IPS-20b (cell line): ENCODE data around the gene EPGN.
A peak's percentile ranks its signal among the peaks of the same experiment; 100 is the strongest.

ENCODE experiments used
- H3K27ac ChIP-seq: one replicate; pipeline ENCODE4 v1.5.1; 2013; ENCODE audit warnings: low read length
- H3K27me3 ChIP-seq: 2 replicates; pipeline ENCODE4 v1.6.1; 2013; ENCODE audit warnings: mild to moderate bottlenecking, low read length, inconsistent platforms; ENCODE audit not compliant: insufficient read depth
- H3K36me3 ChIP-seq: 2 replicates; pipeline ENCODE4 v1.6.1; 2013; ENCODE audit warnings: low read depth, mild to moderate bottlenecking, inconsistent platforms, low read length, moderate library complexity; ENCODE audit not compliant: insufficient read depth
- H3K4me1 ChIP-seq: 2 replicates; pipeline ENCODE4 v1.6.1; 2013; ENCODE audit warnings: mild to moderate bottlenecking, control low read depth, inconsistent platforms, low read length, moderate library complexity; ENCODE audit not compliant: insufficient read depth
- H3K4me3 ChIP-seq: 2 replicates; pipeline ENCODE4 v1.5.1; 2013; ENCODE audit warnings: mild to moderate bottlenecking, low read length, inconsistent platforms
- H3K9ac ChIP-seq: 2 replicates; pipeline ENCODE4 v1.6.1; 2013; ENCODE audit warnings: low read depth, mild to moderate bottlenecking, inconsistent platforms, low read length, moderate library complexity
- H3K9me3 ChIP-seq: 2 replicates; pipeline ENCODE4 v1.6.1; 2013; ENCODE audit warnings: mild to moderate bottlenecking, low read depth, low read length, inconsistent platforms; ENCODE audit not compliant: insufficient read depth

EPGN gene

DNA sequence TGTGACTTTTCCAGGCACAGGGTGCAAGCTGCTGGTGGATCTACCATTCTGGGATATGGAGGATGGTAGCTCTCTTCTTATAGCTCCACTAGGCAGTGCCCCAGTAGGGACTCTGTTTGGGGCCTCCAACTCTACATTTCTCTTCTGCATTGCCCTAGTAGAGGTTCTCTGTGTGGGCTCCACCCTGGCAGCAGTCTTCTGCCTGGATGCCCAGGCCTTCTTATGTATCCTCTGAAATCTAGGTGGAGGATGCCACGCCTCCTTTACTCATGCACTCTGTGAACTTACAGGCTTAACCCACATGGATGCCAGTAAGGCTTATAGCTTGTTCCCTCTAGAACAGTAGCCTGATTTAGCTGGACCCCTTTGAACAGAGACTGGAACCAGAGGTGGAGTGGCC, 35.8 kb downstream of the EPGN start:
- H3K27ac ChIP-seq: no peak overlapping the region

DNA sequence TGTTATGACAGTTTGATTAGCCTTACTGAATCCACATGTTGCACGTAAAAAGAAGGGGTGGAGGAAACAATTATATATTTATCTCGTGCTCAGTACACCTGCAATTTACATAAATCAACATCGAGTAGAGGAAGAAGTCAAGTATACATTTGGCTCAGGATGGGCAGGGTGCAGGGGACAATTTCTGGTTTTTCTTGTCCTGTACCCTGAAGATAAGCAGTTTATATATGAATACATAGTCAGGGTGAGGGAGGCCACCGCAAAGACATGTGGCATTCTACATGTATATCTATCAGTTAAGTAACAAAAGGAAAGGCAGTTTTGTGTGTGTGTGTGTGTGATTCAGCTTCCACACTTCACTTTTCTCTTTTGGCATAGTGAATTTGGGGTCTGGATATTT, 45.6 kb downstream of the EPGN start:
- no peak overlapping the region for H3K9ac ChIP-seq
- no peak overlapping the region for H3K27ac ChIP-seq
- no peaks in the 10 kb centered on the region for H3K27me3 ChIP-seq
- no peaks in the 10 kb centered on the region for H3K9me3 ChIP-seq
- no peaks in the 10 kb centered on the region for H3K36me3 ChIP-seq
- no peak overlapping the region for H3K4me3 ChIP-seq
- H3K4me1 ChIP-seq: no peaks in the 10 kb centered on the region

More for the DNA sequence above, 35.8 kb downstream of the EPGN start:
- Histone ChIP-seq H3K27me3 (no peaks in the 10 kb centered on the region), H3K4me1 (no peaks in the 10 kb centered on the region), H3K36me3 (no peaks in the 10 kb centered on the region), H3K9ac (no peak overlapping the region), H3K4me3 (no peak overlapping the region), H3K9me3 (peaks cover 17% of the 10 kb centered on the region)

DNA sequence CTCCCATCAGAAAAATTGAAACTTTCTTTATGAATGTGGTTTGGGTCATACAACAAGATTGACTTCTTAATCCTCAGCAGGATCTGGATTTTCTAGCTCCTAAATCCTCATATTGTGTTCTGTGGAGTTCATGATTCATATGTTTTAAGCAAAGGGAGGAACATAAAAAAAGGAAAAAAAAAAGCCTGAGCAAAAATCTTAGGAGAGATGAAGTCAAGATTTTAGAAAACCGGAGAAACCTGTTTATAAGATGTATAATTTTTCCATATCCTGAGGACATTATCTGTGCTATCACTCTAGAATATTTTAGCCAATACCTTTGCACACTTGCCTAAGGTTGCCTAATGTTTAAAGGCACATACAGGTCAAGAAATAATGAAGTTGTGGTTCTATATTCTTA, 49.7 kb downstream of the EPGN start:
- Histone ChIP-seq H3K4me1 (no peaks in the 10 kb centered on the region), H3K27me3 (no peaks in the 10 kb centered on the region), H3K27ac (no peak overlapping the region), H3K9me3 (no peaks in the 10 kb centered on the region), H3K9ac (no peak overlapping the region), H3K36me3 (no peaks in the 10 kb centered on the region), H3K4me3 (no peak overlapping the region)

DNA sequence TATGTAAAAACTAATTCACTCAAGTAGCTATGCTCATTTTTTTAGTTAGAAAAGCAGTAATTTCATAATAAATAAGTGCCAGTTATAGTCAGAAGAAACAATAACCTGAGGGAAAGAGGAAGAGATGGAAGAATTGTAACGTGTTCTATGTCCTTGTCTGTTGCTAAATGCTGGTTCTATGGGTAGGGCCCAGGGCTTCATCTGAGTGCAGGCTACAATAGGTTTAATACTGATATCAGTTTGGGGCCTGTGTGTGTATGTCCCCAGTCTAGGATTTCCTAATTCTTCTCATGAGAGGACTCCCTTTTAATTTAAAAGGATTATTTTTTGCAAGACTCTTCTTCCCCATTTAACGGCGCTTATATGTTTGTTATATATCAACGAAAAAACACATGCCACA, 53.4 kb downstream of the EPGN start:
- no peak overlapping the region for H3K9ac ChIP-seq
- no peaks in the 10 kb centered on the region for H3K9me3 ChIP-seq
- H3K36me3 ChIP-seq: no peaks in the 10 kb centered on the region
- 0 out of 2 replicates have a peak, but pooled peaks cover 4% of the 10 kb centered on the region for H3K4me1 ChIP-seq
- no peak overlapping the region for H3K27ac ChIP-seq
- H3K27me3 ChIP-seq: peaks cover 31% of the 10 kb centered on the region
- no peak overlapping the region for H3K4me3 ChIP-seq

DNA sequence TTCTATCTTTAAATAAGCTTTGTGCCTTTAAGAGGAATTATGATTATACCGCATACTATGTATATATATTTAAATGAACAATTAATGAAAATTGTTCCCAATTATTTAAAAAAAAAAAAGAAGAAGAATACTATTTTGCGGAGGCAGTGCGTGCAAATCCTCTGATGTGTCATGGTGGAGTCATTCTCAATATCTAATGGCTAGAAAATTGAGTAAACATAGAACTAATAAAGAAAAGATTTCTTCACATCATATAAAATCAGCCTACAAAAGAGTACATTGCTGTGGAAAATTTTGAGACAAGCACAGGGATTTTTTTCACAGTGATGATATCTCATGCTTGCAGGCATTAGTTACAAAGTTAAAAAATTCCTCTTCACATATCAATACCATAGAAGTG, 54.1 kb downstream of the EPGN start:
- H3K9me3 ChIP-seq: no peaks in the 10 kb centered on the region
- no peak overlapping the region for H3K4me3 ChIP-seq
- no peak overlapping the region for H3K27ac ChIP-seq
- no peaks in the 10 kb centered on the region for H3K36me3 ChIP-seq
- H3K4me1 ChIP-seq: 0 out of 2 replicates have a peak, but pooled peaks cover 4% of the 10 kb centered on the region
- no peak overlapping the region for H3K9ac ChIP-seq
- H3K27me3 ChIP-seq: peaks cover 35% of the 10 kb centered on the region

DNA sequence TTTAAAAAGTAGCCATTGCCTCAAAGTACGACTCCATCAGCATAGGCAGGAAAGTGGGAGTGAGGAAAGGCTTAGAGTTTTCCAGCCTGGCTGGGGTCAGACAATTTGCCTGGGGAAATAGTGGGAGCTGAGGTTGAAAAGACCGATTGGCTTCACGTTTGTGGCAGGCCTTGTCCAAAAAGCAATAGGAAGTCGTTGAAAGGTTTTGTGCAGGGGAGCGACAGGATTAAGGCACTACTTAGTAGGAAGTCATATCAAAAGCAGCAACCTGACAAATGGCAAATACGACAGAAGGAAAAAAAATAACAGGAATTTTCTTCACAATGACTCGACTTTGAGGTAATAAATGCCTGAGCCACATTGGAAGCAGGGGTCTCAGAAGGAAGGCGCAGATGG, 56.0 kb downstream of the EPGN start:
- Histone ChIP-seq H3K36me3 (no peaks in the 10 kb centered on the region), H3K9me3 (no peaks in the 10 kb centered on the region), H3K27ac (no peak overlapping the region), H3K9ac (no peak overlapping the region; the same call in 1 of the 2 replicates), H3K4me3 (peak overlapping the region; percentile 90), H3K4me1 (0 out of 2 replicates have a peak, but pooled peaks cover 4% of the 10 kb centered on the region), H3K27me3 (peaks cover 35% of the 10 kb centered on the region)

DNA sequence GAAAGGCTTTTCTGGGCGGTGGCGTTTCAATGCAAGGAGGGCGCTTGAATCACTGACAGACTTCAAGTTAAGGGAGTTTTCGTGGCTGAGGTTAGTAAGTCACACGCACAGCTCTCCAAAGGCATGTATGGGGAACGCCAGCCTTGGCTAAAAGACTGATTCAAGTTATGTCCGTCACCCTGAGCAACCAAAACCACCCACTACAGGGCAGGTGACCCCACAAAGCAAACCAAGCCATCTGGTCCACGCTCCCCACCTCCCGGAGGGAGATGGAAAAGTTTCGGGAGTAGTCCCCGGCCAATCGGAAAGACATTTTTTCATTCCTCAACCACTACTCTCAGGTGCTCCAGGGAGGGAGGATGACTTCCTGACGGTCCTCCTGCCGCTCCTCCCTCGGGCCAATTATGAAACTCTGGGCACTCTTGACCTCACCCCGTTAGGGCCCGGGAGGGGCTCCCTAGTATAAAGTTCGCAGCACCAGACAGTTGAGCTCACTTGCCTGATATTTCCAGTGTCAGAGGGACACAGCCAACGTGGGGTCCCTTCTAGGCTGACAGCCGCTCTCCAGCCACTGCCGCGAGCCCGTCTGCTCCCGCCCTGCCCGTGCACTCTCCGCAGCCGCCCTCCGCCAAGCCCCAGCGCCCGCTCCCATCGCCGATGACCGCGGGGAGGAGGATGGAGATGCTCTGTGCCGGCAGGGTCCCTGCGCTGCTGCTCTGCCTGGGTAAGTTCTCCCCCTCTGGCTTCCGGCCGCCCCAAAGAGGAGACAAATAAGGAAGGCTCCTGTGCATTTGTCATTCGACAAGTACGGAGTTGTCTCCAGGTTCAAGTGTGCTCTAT, 56.6 kb downstream of the EPGN start, which contains the start of gene EREG:
Gene EREG, plus strand, starts transcription at position 494 of the 840 bp plus-strand sequence. Its CDS starts 164 bp downstream, at position 658.
- Histone ChIP-seq H3K9me3 (no peaks in the 10 kb centered on the region), H3K36me3 (no peaks in the 10 kb centered on the region), H3K27me3 (peaks cover 35% of the 10 kb centered on the region), H3K4me3 (peak within 1 kb of the TSS; percentile 90), H3K4me1 (0 out of 2 replicates have a peak, but pooled peaks cover 4% of the 10 kb centered on the region), H3K9ac (no peak within 1 kb of the TSS; the same call in 1 of the 2 replicates), H3K27ac (no peak within 1 kb of the TSS)

DNA sequence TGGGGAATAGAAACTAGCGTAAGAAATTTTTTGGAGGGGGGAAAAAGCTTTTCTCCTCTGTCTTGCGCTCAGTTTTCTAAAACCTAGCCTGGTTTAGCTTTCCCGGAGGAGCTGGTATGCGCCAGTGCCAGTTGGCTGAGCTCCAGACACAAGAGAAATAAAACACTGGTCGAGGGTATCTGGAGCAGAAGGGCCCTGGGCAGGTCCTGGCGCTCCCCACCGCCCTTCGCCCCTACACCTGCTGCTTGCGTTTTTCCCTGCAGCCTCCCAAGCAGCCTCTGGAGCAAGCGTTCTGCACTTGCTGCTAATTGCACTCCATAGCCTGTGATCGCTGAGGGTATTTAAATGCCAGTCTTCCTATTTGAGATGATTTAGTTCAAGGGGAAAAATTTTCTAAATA, 57.5 kb downstream of the EPGN start:
- no peak overlapping the region; the same call in 1 of the 2 replicates for H3K9ac ChIP-seq
- H3K27ac ChIP-seq: no peak overlapping the region
- H3K4me1 ChIP-seq: 0 out of 2 replicates have a peak, but pooled peaks cover 4% of the 10 kb centered on the region
- peak overlapping the region; percentile 90 for H3K4me3 ChIP-seq
- peaks cover 35% of the 10 kb centered on the region for H3K27me3 ChIP-seq
- H3K9me3 ChIP-seq: no peaks in the 10 kb centered on the region
- H3K36me3 ChIP-seq: no peaks in the 10 kb centered on the region
